ENCODE measurements around the gene ALDH4A1. TPM values are rescaled to one million over a fixed set of nuclear protein-coding genes. Genes with fewer than 3 reads are reported as not detected.

The ALDH4A1 gene
- total RNA-seq, 2 experiments from 2014 or later: 4.3 to 5.9 TPM

DNA sequence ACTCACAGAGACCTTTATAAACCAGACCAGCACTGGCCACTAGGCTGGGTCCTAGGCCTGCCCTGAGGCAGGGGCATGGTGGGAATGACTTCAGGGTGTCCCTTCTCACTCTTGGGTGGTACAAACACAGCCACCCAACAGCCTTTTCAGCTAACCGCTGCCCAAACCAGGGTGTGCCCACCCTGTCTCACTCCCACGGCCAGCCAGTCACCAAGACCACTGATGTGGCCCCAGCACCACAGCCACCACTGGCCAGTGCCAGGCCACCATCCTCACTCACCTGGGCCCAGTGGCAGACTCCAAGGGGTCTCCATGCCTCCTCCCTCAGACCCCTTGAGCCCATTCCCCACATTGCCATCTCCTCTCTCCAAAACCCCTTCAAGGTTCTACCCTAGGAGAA lies 70.7 kb downstream of the ALDH4A1 start:
- Mint-ChIP-seq H3K27ac (no peak overlapping the region), H3K36me3 (ENCODE audit: low read depth) (no peaks in the 10 kb centered on the region), H3K27me3 (no peaks in the 10 kb centered on the region), H3K4me3 (no peak overlapping the region), H3K4me1 (no peaks in the 10 kb centered on the region), H3K9me3 (peaks cover 6% of the 10 kb centered on the region)
- POLR2A ChIA-PET: no interaction called here
- CTCF ChIA-PET: no interaction called here
- DNase-seq: no peak

DNA sequence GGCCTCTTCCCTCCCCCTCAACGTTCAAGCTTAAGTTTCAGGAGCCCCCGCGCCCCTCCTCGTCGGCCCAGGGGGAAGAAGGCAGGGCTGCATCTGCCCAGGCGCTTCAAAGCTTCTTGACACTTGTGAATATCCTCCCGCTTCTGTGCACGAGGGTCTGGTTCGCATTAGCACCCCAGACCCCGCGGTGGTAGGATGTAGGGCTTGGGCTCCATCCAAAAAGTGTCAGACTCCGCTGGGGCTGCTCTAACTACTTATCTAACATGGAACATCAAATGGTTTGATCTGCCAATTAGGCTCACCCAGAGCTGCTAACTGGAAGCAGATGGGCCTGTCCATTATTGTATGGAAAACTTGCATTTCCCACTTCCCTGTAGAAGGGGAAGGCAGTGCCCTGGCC lies 71.8 kb downstream of the ALDH4A1 start:
- Mint-ChIP-seq H3K4me3 (no peak overlapping the region), H3K27ac (no peak overlapping the region), H3K9me3 (peaks cover 8% of the 10 kb centered on the region), H3K36me3 (ENCODE audit: low read depth) (no peaks in the 10 kb centered on the region), H3K27me3 (no peaks in the 10 kb centered on the region), H3K4me1 (no peaks in the 10 kb centered on the region)
- DNase-seq: no peak
- CTCF ChIA-PET: no interaction called here
- POLR2A ChIA-PET: no interaction called here

DNA sequence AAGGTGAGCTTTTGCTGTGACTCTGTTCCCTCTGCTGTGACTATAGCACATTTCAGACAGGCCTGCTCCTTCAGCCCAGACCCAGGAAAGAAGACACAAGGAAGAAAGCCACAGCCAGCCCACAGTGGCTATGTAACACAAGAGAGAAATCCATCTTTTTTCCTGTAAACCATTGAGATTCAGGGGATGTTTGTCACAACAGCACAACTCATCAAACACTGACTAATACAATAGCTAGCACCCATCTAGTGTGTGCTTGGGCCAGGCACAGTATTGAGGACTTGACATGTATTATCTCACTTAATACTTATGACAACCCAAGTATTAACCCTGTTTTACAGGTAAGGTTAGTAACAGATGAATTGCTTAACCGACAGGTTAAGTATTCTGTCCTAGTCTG lies 72.7 kb downstream of the ALDH4A1 start:
- Mint-ChIP-seq H3K27me3 (no peaks in the 10 kb centered on the region), H3K4me3 (no peak overlapping the region), H3K36me3 (ENCODE audit: low read depth) (no peaks in the 10 kb centered on the region), H3K9me3 (peaks cover 8% of the 10 kb centered on the region), H3K27ac (no peak overlapping the region), H3K4me1 (no peaks in the 10 kb centered on the region)
- ChIA-PET CTCF (interaction anchor here (0.7 kb wide), 1 partner anchor 1388 kb away, joined by 3 read pairs; no protein-coding TSS in a partner anchor), POLR2A (no interaction called here)
- no peak for DNase-seq

DNA sequence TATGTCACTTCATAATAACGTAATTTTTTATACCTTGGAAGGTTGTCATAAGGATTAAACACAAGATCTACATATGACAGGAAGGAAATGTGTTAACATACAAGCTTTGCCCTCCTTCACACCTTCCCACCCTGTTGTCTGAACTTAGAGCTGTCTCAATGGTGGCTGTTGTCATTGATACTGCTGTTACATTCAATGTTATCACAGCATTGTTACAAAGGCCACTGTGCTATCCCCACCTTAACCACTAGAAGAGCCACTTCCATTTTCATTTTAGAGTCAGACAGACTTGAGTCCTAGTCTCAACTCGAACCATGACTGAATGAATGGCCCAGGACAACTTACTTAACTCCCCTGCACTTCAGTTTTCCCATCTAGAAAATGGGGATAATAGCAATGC lies 74.1 kb downstream of the ALDH4A1 start:
- H3K36me3 Mint-ChIP-seq (ENCODE audit: low read depth): no peaks in the 10 kb centered on the region
- CTCF ChIA-PET: no interaction called here
- POLR2A ChIA-PET: no interaction called here

DNA sequence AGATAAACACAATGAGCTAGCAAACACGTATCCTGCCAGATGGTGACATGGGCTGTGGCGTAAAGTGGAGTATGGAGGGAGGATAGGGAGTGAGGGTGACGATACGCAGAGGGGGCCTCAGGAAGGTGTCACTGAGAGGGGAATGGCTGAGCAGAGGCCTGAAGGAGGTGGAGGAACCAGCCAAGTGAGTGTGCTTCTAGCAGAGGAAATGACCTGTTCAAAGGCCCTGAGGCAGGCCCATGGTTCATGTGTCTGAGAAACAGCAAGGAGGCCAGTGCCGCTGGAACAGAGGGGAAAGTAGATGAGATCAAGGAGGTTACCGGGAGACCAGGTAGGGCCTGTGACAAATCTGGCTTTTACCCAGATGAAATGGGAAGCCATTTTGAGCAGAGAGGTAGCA lies 78.9 kb downstream of the ALDH4A1 start:
- Mint-ChIP-seq H3K4me1 (no peaks in the 10 kb centered on the region), H3K9me3 (peaks cover 3% of the 10 kb centered on the region), H3K36me3 (ENCODE audit: low read depth) (no peaks in the 10 kb centered on the region), H3K27ac (no peak overlapping the region), H3K4me3 (no peak overlapping the region), H3K27me3 (peaks cover 10% of the 10 kb centered on the region)
- DNase-seq: no peak
- POLR2A ChIA-PET: no interaction called here
- CTCF ChIA-PET: no interaction called here

More for the DNA sequence above, 74.1 kb downstream of the ALDH4A1 start:
- Mint-ChIP-seq H3K9me3 (peaks cover 8% of the 10 kb centered on the region), H3K4me3 (no peak overlapping the region), H3K27ac (no peak overlapping the region), H3K4me1 (no peaks in the 10 kb centered on the region), H3K27me3 (no peaks in the 10 kb centered on the region)
- DNase-seq: no peak

Small RNA genes lying within 50 kb of the gene (microRNA-seq; reads per million reads assigned to microRNA genes)
- gene MIR1290 (ENCODE audit: borderline microRNAs expressed, borderline replicate concordance): not detected
- gene MIR4695 (ENCODE audit: borderline microRNAs expressed, borderline replicate concordance): not detected

Other genes starting within 250 kb of the ALDH4A1 start
- not detected for gene TAS1R2, start 42.9 kb downstream of the ALDH4A1 start, total RNA-seq
- 10 to 100 TPM; 20.4 to 21.7 TPM for gene IFFO2, start 54.1 kb upstream of the ALDH4A1 start, total RNA-seq

Measured in activated CD4-positive, alpha-beta T cell treated with anti-CD3 and anti-CD28 coated beads, Interleukin-2, amount 10 ng/mL, durations not matched to agents 7 days and 5 days (primary cell).